Cardiac septum (tissue), 1 donor: Measurements from ENCODE around the gene TFB2M. TPM values are rescaled to one million over a fixed set of nuclear protein-coding genes. Genes with fewer than 3 reads are reported as not detected.

ENCODE experiments used
- DNase-seq: peaks from one replicate; pipeline ENCODE4 v3.0.0-alpha.2; 2020; ENCODE audit warnings: low spot score
- intact Hi-C: fragments of 100-400 bp; cut with DNase I; formaldehyde crosslinking; loops from one replicate; pipeline ENCODE4 v1.14.0; 2022
- total RNA-seq: library from RNA; stranded (reverse); fragmentation: NEBNext Ultra II Directional; extraction: Animal tissue kit (Norgen Biotek cat#: 25700); gene quantifications from one replicate; pipeline ENCODE4 v1.2.1, GENCODE V29; 2021
- donor health status: DM: no; HTN: no; CAD: no.

TFB2M gene
- total RNA-seq, 1 donor from 2014 or later, result 9.6 TPM

DNA sequence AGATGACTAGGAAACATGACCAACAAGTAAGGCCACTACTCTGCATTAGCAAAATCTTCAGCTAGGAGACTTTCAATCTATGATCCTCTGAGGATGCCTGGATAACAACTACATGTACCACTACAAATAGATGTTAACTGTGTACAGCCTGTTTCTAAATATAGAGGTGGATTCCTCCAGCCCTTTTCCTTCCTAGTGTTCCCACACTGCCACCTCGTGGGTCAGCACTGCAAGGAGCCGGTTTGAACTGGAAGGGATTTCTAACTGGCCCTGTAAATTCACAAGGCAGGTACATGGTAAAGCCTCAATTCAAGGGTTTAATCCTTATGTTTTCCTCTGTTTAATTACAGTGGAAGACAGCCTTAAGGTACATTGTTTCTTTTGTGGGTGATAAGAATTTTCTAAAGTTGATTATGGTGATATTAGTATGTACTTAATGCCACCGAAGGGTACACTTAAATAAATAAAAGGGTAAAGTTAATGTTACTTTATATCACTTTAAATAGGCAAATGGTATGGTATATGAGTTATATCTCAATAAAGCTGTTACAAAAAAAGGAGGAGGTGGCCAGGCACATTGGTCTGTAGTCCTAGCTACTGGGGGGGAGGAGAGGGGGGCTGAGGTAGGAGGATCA is 73.3 kb downstream of the TFB2M start:
- intact Hi-C loops, result loop anchor here (2.0 to 5.0 kb wide), 2 partner anchors 480 to 1340 kb away; no protein-coding TSS in a partner anchor
- no peak for DNase-seq

DNA sequence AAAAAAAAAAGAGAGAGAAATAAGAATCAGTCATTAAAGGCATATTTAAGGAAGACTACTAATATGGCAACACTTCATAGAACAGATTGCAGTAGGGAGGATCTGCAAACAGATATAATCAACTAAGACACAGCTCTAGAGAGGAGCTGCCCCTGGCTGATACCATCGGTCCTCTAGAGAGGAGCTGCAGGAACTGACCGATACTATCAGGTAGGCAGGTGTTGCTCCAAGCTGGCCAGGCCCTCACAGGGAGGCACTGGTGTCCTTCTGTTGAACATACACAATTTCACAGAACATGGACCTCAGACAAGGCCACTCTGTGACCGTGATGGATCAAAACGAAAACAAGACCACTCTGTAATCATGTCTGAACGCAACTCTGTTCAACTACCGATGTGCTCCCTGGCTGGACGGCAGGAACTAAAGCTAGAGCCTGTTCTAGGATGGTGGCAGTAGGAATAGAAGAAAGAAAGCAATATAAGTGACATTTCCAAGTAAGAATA is 74.5 kb downstream of the TFB2M start:
- intact Hi-C loops, result loop anchor here (2.0 to 5.0 kb wide), 2 partner anchors 479 to 1339 kb away; no protein-coding TSS in a partner anchor
- DNase-seq, result no peak

Other genes starting within 250 kb of the TFB2M start
- gene SMYD3, start 59.0 kb downstream of the TFB2M start, total RNA-seq, result 5.6 TPM
- 10.9 TPM for gene CNST, start 195 bp upstream of the TFB2M start, total RNA-seq
- gene SCCPDH, start 158.1 kb upstream of the TFB2M start, total RNA-seq, result 31.3 TPM